ENCODE results near the gene KIF21A. TPM values are rescaled to one million over a fixed set of nuclear protein-coding genes. Genes with fewer than 3 reads are reported as not detected.
"Not testable (repeated sequence)": the region's sequence is repeated elsewhere in the genome, so short reads cannot be mapped to it uniquely, and the experiment has no call there.

The KIF21A gene, protein sequence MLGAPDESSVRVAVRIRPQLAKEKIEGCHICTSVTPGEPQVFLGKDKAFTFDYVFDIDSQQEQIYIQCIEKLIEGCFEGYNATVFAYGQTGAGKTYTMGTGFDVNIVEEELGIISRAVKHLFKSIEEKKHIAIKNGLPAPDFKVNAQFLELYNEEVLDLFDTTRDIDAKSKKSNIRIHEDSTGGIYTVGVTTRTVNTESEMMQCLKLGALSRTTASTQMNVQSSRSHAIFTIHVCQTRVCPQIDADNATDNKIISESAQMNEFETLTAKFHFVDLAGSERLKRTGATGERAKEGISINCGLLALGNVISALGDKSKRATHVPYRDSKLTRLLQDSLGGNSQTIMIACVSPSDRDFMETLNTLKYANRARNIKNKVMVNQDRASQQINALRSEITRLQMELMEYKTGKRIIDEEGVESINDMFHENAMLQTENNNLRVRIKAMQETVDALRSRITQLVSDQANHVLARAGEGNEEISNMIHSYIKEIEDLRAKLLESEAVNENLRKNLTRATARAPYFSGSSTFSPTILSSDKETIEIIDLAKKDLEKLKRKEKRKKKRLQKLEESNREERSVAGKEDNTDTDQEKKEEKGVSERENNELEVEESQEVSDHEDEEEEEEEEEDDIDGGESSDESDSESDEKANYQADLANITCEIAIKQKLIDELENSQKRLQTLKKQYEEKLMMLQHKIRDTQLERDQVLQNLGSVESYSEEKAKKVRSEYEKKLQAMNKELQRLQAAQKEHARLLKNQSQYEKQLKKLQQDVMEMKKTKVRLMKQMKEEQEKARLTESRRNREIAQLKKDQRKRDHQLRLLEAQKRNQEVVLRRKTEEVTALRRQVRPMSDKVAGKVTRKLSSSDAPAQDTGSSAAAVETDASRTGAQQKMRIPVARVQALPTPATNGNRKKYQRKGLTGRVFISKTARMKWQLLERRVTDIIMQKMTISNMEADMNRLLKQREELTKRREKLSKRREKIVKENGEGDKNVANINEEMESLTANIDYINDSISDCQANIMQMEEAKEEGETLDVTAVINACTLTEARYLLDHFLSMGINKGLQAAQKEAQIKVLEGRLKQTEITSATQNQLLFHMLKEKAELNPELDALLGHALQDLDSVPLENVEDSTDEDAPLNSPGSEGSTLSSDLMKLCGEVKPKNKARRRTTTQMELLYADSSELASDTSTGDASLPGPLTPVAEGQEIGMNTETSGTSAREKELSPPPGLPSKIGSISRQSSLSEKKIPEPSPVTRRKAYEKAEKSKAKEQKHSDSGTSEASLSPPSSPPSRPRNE (N-terminal part only)
- polyA plus RNA-seq (2012; ENCODE audit: low read depth, missing spikeins): 17.7 TPM

DNA sequence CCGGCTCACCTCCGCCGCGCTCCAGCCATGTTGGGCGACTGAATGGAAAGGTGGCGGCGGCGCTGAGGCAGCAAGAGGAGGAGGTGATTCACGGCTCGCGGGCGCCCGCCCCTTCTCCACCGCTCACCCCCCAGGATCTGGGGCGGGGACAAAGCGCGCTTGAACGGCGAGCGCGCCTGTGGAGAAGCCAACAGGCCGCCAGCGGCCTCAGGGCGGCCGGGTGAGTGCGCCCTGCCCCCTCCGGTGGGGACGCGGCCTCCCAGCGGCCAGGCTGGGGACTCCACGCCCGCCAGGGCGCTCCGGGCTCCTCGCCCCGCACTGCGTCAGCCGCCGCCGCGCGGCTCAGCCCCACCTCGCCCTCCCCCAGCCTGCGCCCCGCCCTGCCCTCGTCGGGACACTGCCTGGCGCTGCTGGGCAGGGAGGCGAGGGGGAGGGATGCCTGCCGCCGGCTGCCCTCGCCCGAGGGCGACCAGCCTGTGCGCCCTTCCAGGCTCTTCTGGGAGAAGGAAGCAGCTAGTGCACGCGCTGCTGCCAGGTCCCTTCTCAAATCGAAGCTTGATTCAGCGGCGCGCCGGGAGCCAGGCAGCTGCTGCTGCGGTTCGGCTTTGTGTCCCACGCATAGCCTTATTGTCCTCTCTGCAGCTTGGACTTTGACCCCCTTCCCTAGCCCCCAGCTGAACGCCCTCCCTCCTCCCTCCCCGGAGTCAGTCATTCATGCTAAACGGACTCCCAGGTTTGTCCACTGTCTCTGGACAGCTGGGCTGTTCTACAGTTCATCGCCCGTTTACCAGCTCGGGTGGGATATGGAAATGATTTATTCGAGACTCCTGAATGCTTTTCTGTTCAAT is at the start of gene KIF21A:
Gene KIF21A (minus strand): TSS at position 40 of the 848 bp plus-strand sequence. CDS start 150 bp downstream, outside the sequence.
- peak; percentile 99 for FAIRE-seq
- peak; percentile 75 for DNase-seq (ENCODE audit: insufficient read length, low spot score)
- TF ChIP-seq POLR2A (IDR thresholded peaks at IDR 0.05; ENCODE audit: low read depth, low read length): peak; percentile 83; the same call in 1 of the 2 replicates
- peak; percentile 86 for TF ChIP-seq POLR2AphosphoS5 (IDR thresholded peaks at IDR 0.05; ENCODE audit: low read depth, low read length)
- TF ChIP-seq POU2F2 (IDR thresholded peaks at IDR 0.05; ENCODE audit: low read depth, low read length): no peak
- TF ChIP-seq PAX5 (IDR thresholded peaks at IDR 0.05; ENCODE audit: insufficient read depth, low read length, severe bottlenecking): peak; percentile 61
- no peak for TF ChIP-seq SPI1 (IDR thresholded peaks at IDR 0.05; ENCODE audit: low read depth, low read length)
- peak; percentile 88 for TF ChIP-seq TAF1 (IDR thresholded peaks at IDR 0.05; ENCODE audit: low read depth, low read length)

DNA sequence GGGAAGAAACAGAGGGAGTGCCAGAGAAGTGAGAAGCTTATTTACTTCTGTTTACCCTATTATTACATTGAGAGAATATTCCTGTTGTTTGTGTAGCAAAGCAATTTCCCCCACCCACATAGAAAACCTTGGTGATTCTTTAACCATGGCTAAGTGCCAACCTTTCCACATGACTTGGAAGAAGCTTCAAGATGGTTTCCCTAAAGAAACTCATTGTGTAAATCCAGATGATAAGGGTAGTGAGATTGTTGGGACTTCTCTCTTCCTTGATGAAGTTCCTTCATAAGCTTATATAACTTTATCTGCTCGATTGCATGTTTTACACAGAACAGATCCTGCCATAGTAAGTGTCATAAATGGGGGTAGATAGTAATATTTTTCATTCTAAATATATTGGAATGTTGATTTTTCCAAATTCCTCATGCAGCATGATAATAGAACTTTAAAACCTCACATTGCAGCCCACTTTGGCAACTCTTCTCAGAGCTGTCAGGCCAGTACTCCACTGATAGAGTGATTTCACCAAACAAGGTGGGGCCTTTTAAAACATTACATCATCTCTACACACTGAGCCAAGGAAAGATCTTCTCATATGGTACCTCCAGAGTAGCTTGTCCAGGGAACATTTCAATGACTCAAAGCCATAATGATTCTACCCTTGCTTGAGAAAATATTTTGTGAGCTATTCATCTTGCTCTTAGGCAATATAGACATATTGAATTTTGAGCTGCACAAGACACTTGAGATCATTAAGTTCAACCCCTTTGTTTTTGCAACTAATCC is 47.8 kb upstream of the KIF21A start:
- DNase-seq (ENCODE audit: insufficient read length, low spot score) (no peak), FAIRE-seq (no peak)
- no peak for TF ChIP-seq SPI1 (IDR thresholded peaks at IDR 0.05; ENCODE audit: low read depth, low read length)

DNA sequence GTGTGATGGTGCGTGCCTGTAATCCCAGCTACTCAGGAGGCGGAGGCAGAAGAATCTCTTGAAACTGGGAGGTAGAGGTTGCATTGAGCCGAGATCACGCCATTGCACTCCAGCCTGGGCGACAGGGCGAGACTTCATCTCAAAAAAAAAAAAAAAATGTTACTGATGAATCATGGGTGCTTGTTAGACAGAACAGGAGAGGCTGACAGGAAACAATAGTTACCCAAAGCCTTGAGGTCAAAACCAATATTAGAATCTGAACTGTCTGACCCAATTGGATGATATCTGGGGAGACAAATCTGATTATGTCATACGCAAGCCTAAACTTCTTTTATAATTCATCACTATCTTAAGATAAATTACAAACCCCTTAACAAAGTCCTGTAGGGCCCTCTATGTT is 40.7 kb upstream of the KIF21A start:
- TF ChIP-seq PAX5 (IDR thresholded peaks at IDR 0.05; ENCODE audit: insufficient read depth, low read length, severe bottlenecking): no peak
- no peak for TF ChIP-seq SPI1 (IDR thresholded peaks at IDR 0.05; ENCODE audit: low read depth, low read length)
- TF ChIP-seq POLR2AphosphoS5 (IDR thresholded peaks at IDR 0.05; ENCODE audit: low read depth, low read length): no peak
- no peak for TF ChIP-seq POLR2A (IDR thresholded peaks at IDR 0.05; ENCODE audit: low read depth, low read length)
- TF ChIP-seq TAF1 (IDR thresholded peaks at IDR 0.05; ENCODE audit: low read depth, low read length): no peak
- no peak for TF ChIP-seq POU2F2 (IDR thresholded peaks at IDR 0.05; ENCODE audit: low read depth, low read length)
- FAIRE-seq: no peak
- no peak for DNase-seq (ENCODE audit: insufficient read length, low spot score)

DNA sequence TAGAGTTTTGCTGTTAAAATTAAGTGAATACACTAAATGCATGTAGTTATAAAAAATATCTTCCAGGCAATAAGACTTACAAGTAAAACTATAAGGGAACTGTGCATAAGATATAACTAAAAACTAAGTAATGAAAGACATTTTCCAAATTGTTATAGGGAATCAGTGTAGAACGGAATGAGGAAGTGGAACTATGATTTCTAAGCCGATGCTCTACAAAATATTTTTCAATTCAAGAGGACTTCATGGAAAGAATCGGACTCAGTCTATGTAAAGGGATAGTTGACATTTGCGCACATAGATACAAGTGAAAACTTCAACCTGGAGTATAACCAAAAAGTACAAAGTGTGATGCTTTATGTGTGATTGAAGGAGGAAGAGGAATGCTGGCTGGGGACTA is 40.1 kb upstream of the KIF21A start:
- DNase-seq (ENCODE audit: insufficient read length, low spot score): no peak
- TF ChIP-seq POU2F2 (IDR thresholded peaks at IDR 0.05; ENCODE audit: low read depth, low read length) (no peak), TAF1 (IDR thresholded peaks at IDR 0.05; ENCODE audit: low read depth, low read length) (no peak), PAX5 (IDR thresholded peaks at IDR 0.05; ENCODE audit: insufficient read depth, low read length, severe bottlenecking) (no peak), SPI1 (IDR thresholded peaks at IDR 0.05; ENCODE audit: low read depth, low read length) (peak; percentile 36; the same call in 1 of the 2 replicates), POLR2A (IDR thresholded peaks at IDR 0.05; ENCODE audit: low read depth, low read length) (no peak)
- FAIRE-seq: no peak

DNA sequence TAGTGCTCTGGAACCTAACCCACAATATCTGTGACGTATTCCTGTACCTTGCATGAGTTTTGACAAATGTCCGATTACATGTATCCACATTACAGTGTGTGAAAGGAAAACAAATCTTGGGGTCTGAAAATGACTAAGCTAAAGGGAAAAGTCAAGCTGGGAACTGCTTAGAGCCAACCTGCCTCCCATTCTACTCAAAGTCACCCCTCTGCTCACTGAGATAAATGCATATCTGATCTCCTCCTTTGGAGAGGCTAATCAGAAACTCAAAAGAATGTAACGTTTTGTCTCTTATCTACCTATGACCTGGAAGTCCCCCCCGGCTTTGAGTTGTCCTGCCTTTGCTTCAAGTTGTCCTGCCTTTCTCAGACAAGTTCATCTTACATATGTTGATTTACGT is 34.0 kb upstream of the KIF21A start:
- TF ChIP-seq PAX5 (IDR thresholded peaks at IDR 0.05; ENCODE audit: insufficient read depth, low read length, severe bottlenecking) (no peak), POU2F2 (IDR thresholded peaks at IDR 0.05; ENCODE audit: low read depth, low read length) (no peak), TAF1 (IDR thresholded peaks at IDR 0.05; ENCODE audit: low read depth, low read length) (no peak), POLR2A (IDR thresholded peaks at IDR 0.05; ENCODE audit: low read depth, low read length) (no peak), POLR2AphosphoS5 (IDR thresholded peaks at IDR 0.05; ENCODE audit: low read depth, low read length) (no peak), SPI1 (IDR thresholded peaks at IDR 0.05; ENCODE audit: low read depth, low read length) (no peak)
- FAIRE-seq: no peak
- DNase-seq (ENCODE audit: insufficient read length, low spot score): no peak

DNA sequence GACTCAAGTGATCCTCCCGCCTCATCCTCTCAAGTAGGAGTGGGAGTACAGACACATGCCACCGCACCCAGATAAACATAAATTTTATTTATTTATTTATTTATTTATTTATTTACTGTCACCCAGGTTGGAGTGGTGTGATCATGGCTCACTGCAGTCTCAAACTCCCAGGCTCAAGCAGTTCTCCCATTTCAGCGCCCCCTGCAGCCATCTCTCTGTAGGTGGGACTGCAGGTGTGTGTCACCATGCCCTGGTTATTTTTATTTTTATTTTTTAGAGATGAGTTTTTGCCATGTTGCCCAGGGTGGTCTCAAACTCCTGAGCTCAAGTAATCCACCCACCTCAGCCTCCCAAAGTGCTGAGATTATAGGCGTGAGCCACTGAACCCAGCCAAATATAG is 33.2 kb upstream of the KIF21A start:
- TF ChIP-seq POU2F2 (IDR thresholded peaks at IDR 0.05; ENCODE audit: low read depth, low read length): no peak
- no peak for TF ChIP-seq POLR2A (IDR thresholded peaks at IDR 0.05; ENCODE audit: low read depth, low read length)
- DNase-seq (ENCODE audit: insufficient read length, low spot score) (no peak), FAIRE-seq (no peak)

DNA sequence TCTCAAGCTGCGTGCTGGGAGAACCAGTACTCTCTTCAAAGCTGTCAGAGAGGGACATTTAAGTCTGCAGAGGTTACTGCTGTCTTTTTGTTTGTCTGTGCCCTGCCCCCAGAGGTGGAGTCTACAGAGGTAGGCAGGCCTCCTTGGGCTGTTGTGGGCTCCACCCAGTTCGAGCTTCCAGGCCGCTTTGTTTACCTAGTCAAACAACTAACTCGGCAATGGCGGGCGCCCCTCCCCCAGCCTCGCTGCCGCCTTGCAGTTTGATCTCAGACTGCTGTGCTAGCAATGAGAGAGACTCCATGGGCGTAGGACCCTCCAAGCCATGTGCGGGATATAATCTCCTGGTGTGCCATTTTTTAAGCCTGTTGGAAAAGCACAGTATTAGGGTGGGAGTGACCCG is 32.2 kb upstream of the KIF21A start:
- not testable (repeated sequence) for FAIRE-seq; DNase-seq (ENCODE audit: insufficient read length, low spot score)

DNA sequence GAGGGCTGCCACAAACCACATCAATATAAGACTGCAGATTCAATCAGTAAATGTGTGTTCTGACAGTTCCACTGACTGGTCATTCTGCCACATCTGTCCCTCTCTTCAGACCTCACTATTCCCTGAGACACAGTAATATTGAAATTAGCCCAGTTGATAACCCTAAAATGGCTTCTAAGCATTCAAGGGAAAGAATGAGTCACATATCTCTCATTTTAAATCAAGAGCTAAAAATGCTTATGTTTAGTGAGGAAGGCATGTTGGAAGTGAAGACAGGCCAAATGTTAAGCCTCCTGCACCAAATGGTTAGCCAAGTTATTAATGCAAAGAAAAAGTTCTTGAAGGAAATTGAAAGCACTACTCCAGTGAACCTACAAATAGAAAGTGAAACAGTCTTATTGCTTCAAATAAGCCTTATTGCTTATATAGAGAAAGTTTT is 24.5 kb upstream of the KIF21A start:
- peak; percentile 23 for FAIRE-seq
- TF ChIP-seq PAX5 (IDR thresholded peaks at IDR 0.05; ENCODE audit: insufficient read depth, low read length, severe bottlenecking) (no peak), SPI1 (IDR thresholded peaks at IDR 0.05; ENCODE audit: low read depth, low read length) (no peak), POLR2A (IDR thresholded peaks at IDR 0.05; ENCODE audit: low read depth, low read length) (no peak), TAF1 (IDR thresholded peaks at IDR 0.05; ENCODE audit: low read depth, low read length) (no peak), POU2F2 (IDR thresholded peaks at IDR 0.05; ENCODE audit: low read depth, low read length) (no peak), POLR2AphosphoS5 (IDR thresholded peaks at IDR 0.05; ENCODE audit: low read depth, low read length) (no peak)
- no peak for DNase-seq (ENCODE audit: insufficient read length, low spot score)

Data from GM12891 (cell line).